Measurements from ENCODE around the gene DLK2. TPM values are rescaled to one million over a fixed set of nuclear protein-coding genes. Genes with fewer than 3 reads are reported as not detected.

DLK2 gene
- total RNA-seq, 1 experiment from 2014 or later, result 5.4 TPM

- Histone ChIP-seq H3K36me3 (no peaks in the 10 kb centered on the region), H3K9me3 (replicated peaks) (no peaks in the 10 kb centered on the region), H3K4me3 (peak overlapping the region; percentile 15), H3K27me3 (no peaks in the 10 kb centered on the region), H3K4me1 (peaks cover 52% of the 10 kb centered on the region), H3K27ac (peak overlapping the region; percentile 62)
- DNase-seq, result peak; percentile 73 to 80
Observed at GRCh38 chr6:43492673-43493072, 37.3 kb upstream of the DLK2 start.

GRCh38 chr6:43491750-43492661 is 36.7 kb upstream of the DLK2 start:
- H3K36me3 ChIP-seq, result no peaks in the 10 kb centered on the region
- peak overlapping the region; percentile 62 for H3K27ac ChIP-seq
- H3K4me1 ChIP-seq, result peaks cover 46% of the 10 kb centered on the region
- H3K9me3 ChIP-seq (replicated peaks), result no peaks in the 10 kb centered on the region
- H3K27me3 ChIP-seq, result no peaks in the 10 kb centered on the region
- peak overlapping the region; percentile 15 for H3K4me3 ChIP-seq
- DNase-seq, result peak; percentile 89 to 92

GRCh38 chr6:43490523-43490939 is 35.2 kb upstream of the DLK2 start:
- peaks cover 41% of the 10 kb centered on the region for H3K4me1 ChIP-seq
- no peak overlapping the region for H3K4me3 ChIP-seq
- H3K27ac ChIP-seq, result no peak overlapping the region; the same call in 1 of the 2 replicates
- no peaks in the 10 kb centered on the region for H3K36me3 ChIP-seq
- no peak for DNase-seq
- H3K27me3 ChIP-seq, result no peaks in the 10 kb centered on the region
- H3K9me3 ChIP-seq (replicated peaks), result no peaks in the 10 kb centered on the region

GRCh38 chr6:43489277-43490072 is 34.1 kb upstream of the DLK2 start:
- peak overlapping the region; percentile 89 for H3K27ac ChIP-seq

GRCh38 chr6:43488667-43489276 is 33.4 kb upstream of the DLK2 start:
- peak overlapping the region; percentile 89 for H3K27ac ChIP-seq
- DNase-seq, result no peak

More at GRCh38 chr6:43489277-43490072, 34.1 kb upstream of the DLK2 start:
- Histone ChIP-seq H3K4me1 (peaks cover 41% of the 10 kb centered on the region), H3K9me3 (replicated peaks) (no peaks in the 10 kb centered on the region), H3K36me3 (no peaks in the 10 kb centered on the region), H3K27me3 (no peaks in the 10 kb centered on the region), H3K4me3 (no peak overlapping the region)
- peak; percentile 93 to 95 for DNase-seq

GRCh38 chr6:43481591-43482236 is 26.4 kb upstream of the DLK2 start:
- Histone ChIP-seq H3K27me3 (no peaks in the 10 kb centered on the region), H3K4me3 (no peak overlapping the region), H3K36me3 (no peaks in the 10 kb centered on the region; the same call in 1 of the 2 replicates), H3K4me1 (peaks cover 10% of the 10 kb centered on the region; the same call in 1 of the 2 replicates), H3K27ac (no peak overlapping the region), H3K9me3 (replicated peaks) (no peaks in the 10 kb centered on the region)
- no peak for DNase-seq

More at GRCh38 chr6:43488667-43489276, 33.4 kb upstream of the DLK2 start:
- H3K27me3 ChIP-seq, result no peaks in the 10 kb centered on the region
- no peaks in the 10 kb centered on the region for H3K36me3 ChIP-seq
- H3K4me1 ChIP-seq, result peaks cover 36% of the 10 kb centered on the region
- no peak overlapping the region for H3K4me3 ChIP-seq
- H3K9me3 ChIP-seq (replicated peaks), result no peaks in the 10 kb centered on the region

- no peak overlapping the region for H3K27ac ChIP-seq
- H3K4me1 ChIP-seq, result peaks cover 16% of the 10 kb centered on the region
- H3K4me3 ChIP-seq, result no peak overlapping the region
- no peaks in the 10 kb centered on the region; the same call in 1 of the 2 replicates for H3K36me3 ChIP-seq
- DNase-seq, result no peak
- H3K9me3 ChIP-seq (replicated peaks), result no peaks in the 10 kb centered on the region
- H3K27me3 ChIP-seq, result no peaks in the 10 kb centered on the region
Observed at GRCh38 chr6:43481075-43481474, 25.7 kb upstream of the DLK2 start.

DNA sequence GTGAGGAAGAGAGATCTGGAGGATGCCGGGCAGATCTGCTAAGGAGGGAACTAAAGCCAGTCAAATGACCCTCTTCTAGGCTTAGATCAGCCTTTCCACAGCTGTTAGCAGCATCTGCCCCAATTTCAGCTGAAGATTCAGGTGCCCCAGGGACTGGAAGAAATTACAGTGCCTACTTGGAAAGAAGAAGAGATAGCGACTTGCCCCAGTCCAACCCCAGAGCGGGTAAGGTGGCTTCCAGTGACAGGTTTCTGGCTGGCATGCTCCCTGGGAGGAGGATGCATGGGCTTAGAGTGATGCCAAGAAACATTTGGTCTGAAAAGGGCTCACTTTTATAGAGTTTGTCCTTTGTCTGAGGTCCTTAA is 22.6 kb upstream of the DLK2 start:
- peaks cover 29% of the 10 kb centered on the region for H3K4me1 ChIP-seq
- H3K27ac ChIP-seq, result peak overlapping the region; percentile 78
- peak overlapping the region; percentile 72 for H3K4me3 ChIP-seq
- no peaks in the 10 kb centered on the region for H3K27me3 ChIP-seq
- H3K9me3 ChIP-seq (replicated peaks), result no peaks in the 10 kb centered on the region
- DNase-seq, result no peak
- no peaks in the 10 kb centered on the region; the same call in 1 of the 2 replicates for H3K36me3 ChIP-seq

GRCh38 chr6:43477235-43478007 is 22.1 kb upstream of the DLK2 start, which contains the start of gene TJAP1:
Gene TJAP1 (plus strand): TSS chr6:43477570. CDS start chr6:43499002, 21,432 bp downstream.
- Histone ChIP-seq H3K27ac (peak within 1 kb of the TSS; percentile 78), H3K36me3 (no peaks in the 10 kb centered on the region; the same call in 1 of the 2 replicates), H3K4me1 (peaks cover 29% of the 10 kb centered on the region), H3K27me3 (no peaks in the 10 kb centered on the region), H3K9me3 (replicated peaks) (no peaks in the 10 kb centered on the region), H3K4me3 (peak within 1 kb of the TSS; percentile 72)
- peak; percentile 93 to 95 for DNase-seq

- H3K4me3 ChIP-seq, result peak overlapping the region; percentile 72
- H3K36me3 ChIP-seq, result no peaks in the 10 kb centered on the region; the same call in 1 of the 2 replicates
- H3K27ac ChIP-seq, result no peak overlapping the region
- no peak for DNase-seq
- no peaks in the 10 kb centered on the region for H3K9me3 ChIP-seq (replicated peaks)
- no peaks in the 10 kb centered on the region for H3K27me3 ChIP-seq
- H3K4me1 ChIP-seq, result peaks cover 29% of the 10 kb centered on the region
Observed at GRCh38 chr6:43476746-43477145, 21.4 kb upstream of the DLK2 start.

GRCh38 chr6:43475516-43475915 is 20.2 kb upstream of the DLK2 start:
- peak overlapping the region; percentile 7; the same call in 1 of the 2 replicates for H3K27ac ChIP-seq
- H3K9me3 ChIP-seq (replicated peaks), result no peaks in the 10 kb centered on the region
- peak; percentile 85 to 93 for DNase-seq
- H3K36me3 ChIP-seq, result no peaks in the 10 kb centered on the region; the same call in 1 of the 2 replicates
- no peaks in the 10 kb centered on the region for H3K27me3 ChIP-seq
- H3K4me3 ChIP-seq, result no peak overlapping the region
- peaks cover 29% of the 10 kb centered on the region for H3K4me1 ChIP-seq

GRCh38 chr6:43472515-43472914 is 17.2 kb upstream of the DLK2 start:
- H3K9me3 ChIP-seq (replicated peaks), result no peaks in the 10 kb centered on the region
- no peak for DNase-seq
- H3K4me3 ChIP-seq, result no peak overlapping the region
- peaks cover 22% of the 10 kb centered on the region for H3K4me1 ChIP-seq
- H3K27me3 ChIP-seq, result no peaks in the 10 kb centered on the region
- no peaks in the 10 kb centered on the region for H3K36me3 ChIP-seq
- H3K27ac ChIP-seq, result no peak overlapping the region

GRCh38 chr6:43471399-43471798 is 16.1 kb upstream of the DLK2 start:
- Histone ChIP-seq H3K27ac (no peak overlapping the region), H3K27me3 (no peaks in the 10 kb centered on the region), H3K9me3 (replicated peaks) (no peaks in the 10 kb centered on the region), H3K36me3 (no peaks in the 10 kb centered on the region), H3K4me3 (no peak overlapping the region), H3K4me1 (peaks cover 17% of the 10 kb centered on the region)
- DNase-seq, result no peak
